Measurements from ENCODE around the gene TRAF3. TPM values are rescaled to one million over a fixed set of nuclear protein-coding genes. Genes with fewer than 3 reads are reported as not detected.

The TRAF3 gene
- total RNA-seq, 4 donors from 2014 or later = 15.9 to 24.9 (median 18.6) TPM

- peaks cover 0 to 15% of the 10 kb centered on the region in 2 donors for H3K4me1 ChIP-seq
- 71 to 79% methylated on average over 22 of the region's 22 CpGs for WGBS, 2 donors
- H3K4me3 ChIP-seq (replicated peaks in 1 of 3) = no peak overlapping the region
- no peak for TF ChIP-seq CTCF (IDR thresholded peaks at IDR 0.05)
- no peak for TF ChIP-seq POLR2A (IDR thresholded peaks at IDR 0.05)
- H3K36me3 ChIP-seq = no peaks in the 10 kb centered on the region
- intact Hi-C loops (cut with DNase I) = no loop called here
- DNase-seq = no peak
- H3K9me3 ChIP-seq = no peaks in the 10 kb centered on the region
- H3K27ac ChIP-seq = no peak overlapping the region
- no peaks in the 10 kb centered on the region for H3K27me3 ChIP-seq
Measured at GRCh38 chr14:102772781-102773570, 4.3 kb upstream of the TRAF3 start.

GRCh38 chr14:102774391-102775153, 2.7 kb upstream of the TRAF3 start:
- H3K36me3 ChIP-seq = no peaks in the 10 kb centered on the region
- H3K27me3 ChIP-seq = no peaks in the 10 kb centered on the region
- H3K27ac ChIP-seq = peak overlapping the region; percentile 31 to 63 (median 46)
- no peaks in the 10 kb centered on the region for H3K9me3 ChIP-seq
- H3K4me3 ChIP-seq (replicated peaks in 1 of 3) = no peak overlapping the region
- H3K4me1 ChIP-seq = peaks cover 9 to 23% of the 10 kb centered on the region in 2 donors
- DNase-seq = peak; percentile 67 to 70
- intact Hi-C loops (cut with DNase I) = loop anchor here (5.0 kb wide), 1 partner anchor 148 kb away; the partner anchor contains the start of gene AMN
- 30 to 31% methylated on average over 10 of the region's 10 CpGs for WGBS, 2 donors
- TF ChIP-seq CTCF (IDR thresholded peaks at IDR 0.05) (peak in 5 of 6 experiments; percentile 41 to 89 (median 76)), POLR2A (IDR thresholded peaks at IDR 0.05) (no peak)

GRCh38 chr14:102775855-102776760, 1.1 kb upstream of the TRAF3 start:
- Histone ChIP-seq H3K27me3 (no peaks in the 10 kb centered on the region), H3K9me3 (no peaks in the 10 kb centered on the region), H3K27ac (peak overlapping the region in 2 of 3 donors; percentile 46 to 63), H3K4me3 (replicated peaks in 1 of 3) (no peak overlapping the region), H3K4me1 (peaks cover 9 to 23% of the 10 kb centered on the region in 2 donors), H3K36me3 (no peaks in the 10 kb centered on the region)
- intact Hi-C loops (cut with DNase I) = loop anchor here (5.0 kb wide), 1 partner anchor 146 kb away; the partner anchor contains the start of gene AMN
- DNase-seq = peak in 1 of 2 donors; percentile 30
- WGBS, 2 donors = 90 to 91% methylated on average over 19 of the region's 22 CpGs
- TF ChIP-seq CTCF (IDR thresholded peaks at IDR 0.05) (no peak), POLR2A (IDR thresholded peaks at IDR 0.05) (no peak)

- Histone ChIP-seq H3K27me3 (no peaks in the 10 kb centered on the region), H3K27ac (peak overlapping the region; percentile 66 to 88 (median 79)), H3K4me3 (replicated peaks in 1 of 3) (peak overlapping the region; percentile 63 to 96 (median 70)), H3K9me3 (no peaks in the 10 kb centered on the region), H3K36me3 (no peaks in the 10 kb centered on the region), H3K4me1 (peaks cover 9 to 23% of the 10 kb centered on the region in 2 donors)
- peak; percentile 26 to 28 for DNase-seq
- intact Hi-C loops (cut with DNase I) = loop anchor here (5.0 kb wide), 1 partner anchor 144 kb away; the partner anchor contains the start of gene AMN
- no peak for TF ChIP-seq CTCF (IDR thresholded peaks at IDR 0.05)
- no peak for TF ChIP-seq POLR2A (IDR thresholded peaks at IDR 0.05)
- 0 to 2% methylated on average over 7 to 8 of the region's 98 CpGs for WGBS, 2 donors
Measured at GRCh38 chr14:102777711-102778337, 575 bp downstream of the TRAF3 start.

Data from thyroid gland (tissue), 4 donors.